GM19193 (cell line): Measurements from ENCODE around the gene PCP4L1.

ENCODE experiments used
- POLR2A ChIP-seq: IDR thresholded peaks from 4 replicates; pipeline ENCODE4 v1.6.1; 2011; ENCODE audit not compliant: insufficient read depth, insufficient read length; ENCODE audit errors: extremely low read depth

Gene PCP4L1

GRCh38 chr1:161258439-161259344 lies at the start of gene PCP4L1:
PCP4L1 (plus strand) TSS chr1:161258745; CDS start chr1:161258975, 230 bp downstream.
- no peak for TF ChIP-seq POLR2A

- no peak for TF ChIP-seq POLR2A
Measured at GRCh38 chr1:161209790-161210409, 48.6 kb upstream of the PCP4L1 start.

GRCh38 chr1:161214369-161214768 lies 44.2 kb upstream of the PCP4L1 start:
- no peak for TF ChIP-seq POLR2A

DNA sequence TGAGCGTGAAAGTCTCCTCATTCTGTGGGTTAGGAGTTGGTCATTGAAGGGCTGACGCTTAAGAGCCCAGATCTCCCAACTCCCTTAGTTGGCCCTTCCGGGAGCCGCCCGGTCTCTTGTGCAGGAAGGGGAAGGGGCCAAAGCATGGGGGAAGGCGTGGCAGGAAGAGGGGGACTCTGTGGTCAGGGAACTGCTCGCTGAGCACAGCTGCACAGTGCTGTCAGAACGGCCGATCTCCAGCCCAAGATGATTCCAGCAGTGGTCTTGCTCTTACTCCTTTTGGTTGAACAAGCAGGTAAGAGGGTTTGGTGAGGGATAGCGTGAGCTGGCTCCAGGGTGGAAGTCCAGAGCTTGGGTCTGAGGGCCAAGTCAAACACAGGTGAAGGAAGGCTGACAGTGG lies 43.5 kb upstream of the PCP4L1 start, which contains the start of gene FCER1G:
Gene FCER1G (plus strand): TSS at position 220 of the 400 bp plus-strand sequence. CDS start 27 bp downstream, at position 247.
- TF ChIP-seq POLR2A, result no peak

GRCh38 chr1:161216945-161217712 lies 41.4 kb upstream of the PCP4L1 start:
- no peak for TF ChIP-seq POLR2A

DNA sequence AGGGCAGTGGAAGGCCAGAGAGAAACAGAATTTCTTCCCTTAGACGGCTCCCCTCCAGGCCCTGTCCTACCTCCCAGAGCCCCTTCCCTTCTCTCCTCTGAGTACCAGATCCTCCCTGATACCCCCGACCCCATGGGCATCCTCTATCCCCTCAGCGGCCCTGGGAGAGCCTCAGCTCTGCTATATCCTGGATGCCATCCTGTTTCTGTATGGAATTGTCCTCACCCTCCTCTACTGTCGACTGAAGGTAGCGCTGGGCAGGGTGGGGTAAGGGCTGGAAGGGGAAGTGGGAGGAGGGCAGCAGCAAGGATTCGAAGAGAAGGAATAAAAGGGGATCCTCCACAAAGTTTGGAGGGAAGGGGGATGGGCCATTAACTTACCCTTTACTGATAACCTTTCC lies 40.7 kb upstream of the PCP4L1 start:
- TF ChIP-seq POLR2A, result no peak

- no peak for TF ChIP-seq POLR2A
Measured at GRCh38 chr1:161218301-161219077, 40.1 kb upstream of the PCP4L1 start.

DNA sequence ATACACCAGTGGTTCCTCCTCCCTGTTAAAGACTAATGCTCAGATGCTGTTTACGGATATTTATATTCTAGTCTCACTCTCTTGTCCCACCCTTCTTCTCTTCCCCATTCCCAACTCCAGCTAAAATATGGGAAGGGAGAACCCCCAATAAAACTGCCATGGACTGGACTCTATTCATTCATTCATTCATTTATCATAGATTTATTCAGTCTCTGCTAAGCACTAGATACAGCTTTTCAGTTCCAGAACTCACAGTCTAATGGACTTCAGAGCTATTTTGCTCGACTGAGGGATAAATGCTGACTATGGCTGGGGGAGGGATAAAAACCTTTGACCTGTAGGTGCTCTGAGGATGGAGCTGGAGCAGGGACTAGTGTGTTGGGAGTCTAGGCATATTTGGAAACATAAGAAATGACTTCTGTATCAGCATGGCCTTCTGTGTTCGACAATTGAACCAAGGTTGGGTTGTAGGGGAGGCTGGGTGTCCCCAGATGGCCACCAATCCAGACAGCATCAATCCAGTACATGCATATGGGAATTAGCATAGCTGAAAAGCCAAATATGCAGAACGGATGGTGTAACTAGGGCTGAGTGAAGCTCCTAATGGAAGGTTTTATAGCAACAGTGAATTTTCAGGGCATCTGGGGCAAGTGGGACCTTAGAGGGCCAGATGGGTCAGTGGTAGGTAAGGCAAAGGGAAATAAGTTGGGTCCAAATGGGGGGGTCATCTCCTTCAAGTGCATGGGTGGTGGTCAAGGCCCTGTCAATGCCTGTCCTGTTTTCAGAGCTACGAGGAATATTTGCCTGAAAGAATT lies 39.3 kb upstream of the PCP4L1 start:
- TF ChIP-seq POLR2A, result no peak

DNA sequence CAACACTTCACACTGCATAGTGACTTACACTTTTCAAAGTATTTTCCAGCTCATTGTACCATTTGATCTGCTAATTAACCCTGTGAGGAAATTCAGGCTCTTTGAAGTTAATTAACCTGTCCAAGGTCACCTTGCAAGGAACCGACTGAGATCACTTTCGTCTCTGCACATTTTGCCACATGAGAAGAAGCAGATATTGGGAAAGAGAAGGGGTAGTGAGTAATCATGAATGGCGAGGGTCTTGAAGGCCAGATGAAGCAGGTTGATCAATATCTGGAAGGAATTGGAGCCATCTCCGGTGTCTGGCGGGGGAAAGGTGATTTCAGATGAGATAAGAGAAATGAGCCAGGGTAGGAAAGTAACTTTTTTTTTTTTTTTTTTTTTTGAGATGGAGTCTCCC lies 38.5 kb upstream of the PCP4L1 start:
- no peak for TF ChIP-seq POLR2A

GRCh38 chr1:161222175-161223019 lies 36.1 kb upstream of the PCP4L1 start:
- no peak for TF ChIP-seq POLR2A

GRCh38 chr1:161223805-161224694 lies 34.5 kb upstream of the PCP4L1 start:
- no peak for TF ChIP-seq POLR2A

- TF ChIP-seq POLR2A, result no peak
Measured at GRCh38 chr1:161225178-161225533, 33.4 kb upstream of the PCP4L1 start.
